ENCODE results near the gene KLF18.
"Not testable (repeated sequence)": the region's sequence is repeated elsewhere in the genome, so short reads cannot be mapped to it uniquely, and the experiment has no call there.

KLF18 gene

GRCh38 chr1:44120398-44120949 is 21.0 kb downstream of the KLF18 start:
- DNase-seq (ENCODE audit: low read depth), result no peak

DNA sequence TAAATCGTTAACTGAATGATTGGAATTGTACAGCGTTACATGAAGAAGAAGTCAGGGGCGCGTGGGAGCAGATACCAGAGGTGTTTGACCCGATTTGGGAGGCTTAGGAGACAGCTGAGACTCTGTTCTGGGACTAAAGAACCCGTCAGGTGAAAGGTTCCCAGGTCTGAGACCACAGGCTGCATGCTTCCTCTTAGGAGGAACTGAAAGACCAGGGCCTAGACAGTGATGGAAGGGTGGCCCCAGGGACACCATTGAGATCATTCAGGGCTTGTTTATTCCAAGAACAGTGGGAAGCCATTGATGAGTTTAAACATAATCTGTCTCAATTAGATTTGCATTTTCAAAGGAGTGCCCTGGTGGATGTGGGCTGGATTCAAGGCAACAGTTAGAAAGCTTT is 21.9 kb downstream of the KLF18 start:
- DNase-seq (ENCODE audit: low read depth), result no peak

DNA sequence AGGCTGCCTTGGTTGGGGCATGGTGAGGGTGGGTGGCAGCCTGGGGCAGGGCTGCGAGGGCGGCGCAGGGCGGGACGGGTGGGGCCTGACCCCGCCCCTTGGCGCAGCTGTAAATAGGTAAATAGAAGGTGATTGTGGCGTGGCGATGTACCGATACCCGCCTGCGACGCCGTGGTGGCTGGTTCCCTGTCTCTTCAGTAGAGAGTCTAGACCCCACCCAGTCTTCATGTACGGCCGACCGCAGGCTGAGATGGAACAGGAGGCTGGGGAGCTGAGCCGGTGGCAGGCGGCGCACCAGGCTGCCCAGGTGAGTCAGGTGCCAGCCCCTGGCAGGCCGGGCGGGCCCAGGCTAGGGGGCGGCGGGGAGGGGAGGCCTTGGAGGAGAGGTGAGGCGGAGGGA is 22.7 kb downstream of the KLF18 start, which contains the start of gene KLF17:
TSS of gene KLF17 (plus strand) at position 140 of the 400 bp plus-strand sequence. CDS start at position 227, 87 bp downstream.
- no peak for DNase-seq (ENCODE audit: low read depth)

GRCh38 chr1:44117272-44117671 is 24.2 kb downstream of the KLF18 start:
- DNase-seq (ENCODE audit: low read depth), result not testable (repeated sequence)

DNA sequence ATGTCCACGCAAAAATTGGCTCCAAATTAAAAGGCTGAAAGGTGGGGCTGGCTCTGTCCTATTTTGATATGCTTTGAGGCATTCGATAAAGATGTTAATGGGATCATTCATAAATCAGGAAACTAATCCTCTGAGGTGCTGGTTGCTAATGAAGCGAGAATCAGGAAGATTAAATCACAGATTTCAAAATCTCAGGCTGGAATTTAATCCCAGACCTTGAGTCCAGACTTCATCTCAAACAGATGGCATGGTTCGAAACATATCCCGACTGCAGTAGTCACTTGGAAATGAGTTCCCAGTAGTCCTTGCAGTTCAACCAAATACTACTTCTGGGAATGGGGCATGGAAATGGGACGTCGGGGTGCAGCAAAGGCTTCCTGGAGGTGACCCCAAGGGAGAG is 27.3 kb downstream of the KLF18 start:
- no peak for DNase-seq (ENCODE audit: low read depth)

DNA sequence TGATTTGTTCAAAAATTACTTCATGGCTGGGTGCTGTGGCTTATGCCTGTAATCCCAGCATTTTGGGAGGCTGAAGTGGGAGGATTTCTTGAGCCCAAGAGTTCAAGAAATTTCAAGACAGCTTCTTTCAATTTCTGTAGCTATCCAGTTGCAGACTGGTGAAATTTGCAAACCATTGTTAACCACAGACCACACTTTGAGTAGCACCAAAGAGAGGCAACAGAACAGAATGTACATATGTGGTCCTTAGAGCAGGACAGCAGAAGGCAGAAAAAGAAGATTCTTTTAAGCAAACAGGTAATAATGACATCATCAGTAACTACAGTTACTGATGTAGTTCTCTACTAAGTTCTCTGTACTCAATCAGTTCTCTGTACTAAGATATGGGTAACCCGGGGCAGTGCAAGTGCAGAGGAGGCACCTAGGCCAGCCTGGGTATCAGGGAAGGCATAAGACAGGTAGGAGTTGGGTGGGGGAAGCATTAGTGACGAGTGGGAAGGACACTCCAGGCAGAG is 28.3 kb downstream of the KLF18 start:
- no peak for DNase-seq (ENCODE audit: low read depth)

DNA sequence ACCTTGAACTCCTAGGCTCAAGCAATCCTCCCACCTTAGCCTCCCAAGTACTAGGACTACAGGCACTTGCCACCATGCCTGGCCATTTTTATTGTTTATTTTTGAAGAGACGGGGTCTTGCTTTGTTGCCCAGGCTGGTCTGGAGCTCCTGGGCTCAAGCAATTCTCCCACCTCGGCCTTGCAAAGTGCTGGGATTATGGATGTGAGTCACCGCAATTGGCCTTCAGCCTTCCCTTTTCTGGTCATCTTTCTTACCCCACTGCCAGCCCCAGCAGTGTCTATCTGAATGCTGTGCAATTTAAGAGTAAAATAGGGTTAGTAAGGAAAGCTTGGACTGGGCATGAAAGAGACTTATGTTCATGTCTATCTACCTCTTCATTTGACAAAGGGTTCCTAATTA is 28.9 kb downstream of the KLF18 start:
- DNase-seq (ENCODE audit: low read depth), result no peak

- DNase-seq (ENCODE audit: low read depth), result no peak
Observed at GRCh38 chr1:44111861-44112260, 29.6 kb downstream of the KLF18 start.

- DNase-seq (ENCODE audit: low read depth), result no peak
Observed at GRCh38 chr1:44110916-44111315, 30.5 kb downstream of the KLF18 start.

GRCh38 chr1:44108971-44109370 is 32.5 kb downstream of the KLF18 start:
- no peak for DNase-seq (ENCODE audit: low read depth)

DNA sequence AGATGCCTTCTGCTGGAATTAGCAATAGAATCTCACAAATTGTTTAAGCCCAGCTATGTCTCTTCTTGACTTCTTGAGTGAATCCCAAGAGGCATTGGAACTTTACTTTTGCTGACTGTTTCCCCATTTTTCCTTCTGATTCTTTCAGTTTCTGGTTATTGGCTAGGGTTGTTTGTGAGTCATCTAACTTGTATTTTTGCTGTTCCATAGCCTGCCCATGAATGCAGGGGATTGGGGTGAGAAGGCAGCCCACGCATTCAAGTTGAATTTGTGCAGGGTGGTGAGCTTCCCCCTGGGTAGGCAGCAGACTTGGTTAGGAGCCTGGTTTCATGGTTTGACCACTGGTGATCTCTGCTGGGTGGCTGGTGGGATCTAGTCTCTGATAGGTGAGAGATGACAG is 33.2 kb downstream of the KLF18 start:
- no peak for DNase-seq (ENCODE audit: low read depth)

DNA sequence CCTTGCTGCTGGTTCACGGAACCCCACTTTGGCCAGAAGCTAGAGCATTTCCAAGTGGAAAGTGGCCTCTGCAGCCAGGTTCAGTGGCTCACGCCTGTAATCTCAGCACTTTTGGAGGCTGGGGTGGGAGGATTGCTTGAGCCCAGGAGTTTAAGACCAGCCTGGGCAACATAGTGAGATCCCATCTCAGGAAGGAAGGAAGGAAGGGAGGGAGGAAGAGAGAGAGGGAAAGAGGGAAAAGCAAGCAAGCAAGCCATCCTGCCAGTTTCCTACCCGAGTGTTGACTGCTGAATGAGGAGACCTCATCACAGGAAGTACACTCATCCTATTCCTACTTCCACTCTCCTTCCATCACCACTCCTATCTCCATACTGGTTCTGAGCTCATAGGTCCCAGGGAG is 35.6 kb downstream of the KLF18 start:
- DNase-seq (ENCODE audit: low read depth), result no peak

- DNase-seq (ENCODE audit: low read depth), result no peak
Observed at GRCh38 chr1:44103270-44104131, 37.9 kb downstream of the KLF18 start.

DNA sequence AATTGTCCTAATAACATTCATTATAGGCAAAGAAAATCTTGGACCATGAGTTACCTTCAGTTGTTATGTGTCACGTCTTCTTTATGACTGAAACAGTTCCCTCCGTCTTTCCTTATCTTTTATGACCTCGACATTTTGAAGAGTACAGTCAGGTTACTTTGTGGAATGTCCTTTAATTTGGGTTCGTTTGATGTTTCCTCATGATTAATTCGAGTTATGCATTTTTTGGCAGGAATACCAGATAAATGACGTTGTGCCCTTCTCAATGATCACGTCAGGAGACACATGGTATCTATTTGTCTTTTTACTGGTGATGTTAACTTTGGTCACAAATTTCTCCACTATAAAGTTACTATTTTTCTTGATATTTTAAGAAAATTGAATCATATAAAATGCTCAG is 40.1 kb downstream of the KLF18 start:
- no peak for DNase-seq (ENCODE audit: low read depth)

DNA sequence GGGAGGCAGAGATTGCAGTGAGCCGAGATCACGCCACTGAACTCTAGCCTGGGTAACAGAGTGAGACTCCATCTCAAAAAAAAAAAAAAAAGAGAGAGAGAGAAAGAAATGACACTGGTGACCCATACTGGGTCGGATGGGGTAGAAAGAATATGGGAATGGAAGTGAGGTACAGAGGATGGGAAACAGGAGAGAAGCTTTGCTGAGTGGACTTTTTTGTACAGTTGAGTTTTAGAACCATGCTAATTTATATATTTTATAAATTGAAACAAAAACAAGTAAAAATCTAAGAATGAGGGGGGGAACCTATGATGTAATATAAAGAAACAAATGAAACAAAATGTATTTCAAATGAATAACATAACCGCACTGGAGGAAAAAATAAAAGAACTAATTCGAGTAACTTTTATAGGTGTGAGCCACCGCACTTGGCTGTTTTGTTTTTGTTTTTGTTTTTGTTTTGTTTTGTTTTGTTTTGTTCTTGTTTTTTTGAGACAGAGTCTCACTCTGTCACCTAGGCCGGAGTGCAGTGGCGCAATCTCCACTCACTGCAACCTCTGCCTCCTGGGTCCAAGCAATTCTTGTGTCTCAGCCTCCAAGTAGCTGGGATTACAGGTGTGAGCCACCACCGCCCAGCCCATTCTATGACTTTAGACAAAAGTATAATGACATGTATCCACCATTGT is 41.1 kb downstream of the KLF18 start:
- DNase-seq (ENCODE audit: low read depth), result no peak

- DNase-seq (ENCODE audit: low read depth), result no peak
Observed at GRCh38 chr1:44094047-44094446, 47.4 kb downstream of the KLF18 start.

- no peak for DNase-seq (ENCODE audit: low read depth)
Observed at GRCh38 chr1:44090429-44091252, 50.8 kb downstream of the KLF18 start.

GRCh38 chr1:44089371-44090048 is 51.9 kb downstream of the KLF18 start:
- DNase-seq (ENCODE audit: low read depth), result no peak
